HS-5 (cell line): ENCODE data around the gene LAMC3.

Experiments
- DNase-seq: peaks from one replicate; pipeline ENCODE4 v3.0.0-alpha.2; 2012; ENCODE audit warnings: low read depth

Gene LAMC3

GRCh38 chr9:131117121-131117761 lies 108.3 kb downstream of the LAMC3 start:
- no peak for DNase-seq

- no peak for DNase-seq
Measured at GRCh38 chr9:131117762-131118145, 108.8 kb downstream of the LAMC3 start.

GRCh38 chr9:131119600-131119999 lies 110.6 kb downstream of the LAMC3 start:
- no peak for DNase-seq

GRCh38 chr9:131120620-131121228 lies 111.8 kb downstream of the LAMC3 start:
- DNase-seq = no peak

- no peak for DNase-seq
Measured at GRCh38 chr9:131121346-131121745, 112.4 kb downstream of the LAMC3 start.

- no peak for DNase-seq
Measured at GRCh38 chr9:131122158-131122557, 113.2 kb downstream of the LAMC3 start.

GRCh38 chr9:131125038-131125287 lies 116.0 kb downstream of the LAMC3 start:
- no peak for DNase-seq

- peak; percentile 90 for DNase-seq
Measured at GRCh38 chr9:131125288-131126058, 116.5 kb downstream of the LAMC3 start, which contains the start of gene NUP214. Gene NUP214 (plus strand): TSS chr9:131125586. CDS start chr9:131125705, 119 bp downstream.

GRCh38 chr9:131126059-131126426 lies 117.1 kb downstream of the LAMC3 start:
- DNase-seq = no peak

GRCh38 chr9:131129183-131129582 lies 120.2 kb downstream of the LAMC3 start:
- no peak for DNase-seq

- DNase-seq = no peak
Measured at GRCh38 chr9:131138676-131139075, 129.7 kb downstream of the LAMC3 start.

GRCh38 chr9:131140112-131140511 lies 131.1 kb downstream of the LAMC3 start:
- no peak for DNase-seq

- DNase-seq = no peak
Measured at GRCh38 chr9:131140550-131140949, 131.6 kb downstream of the LAMC3 start.

GRCh38 chr9:131142160-131142559 lies 133.2 kb downstream of the LAMC3 start:
- DNase-seq = no peak
